Breast epithelium (tissue), 3 donors: Measurements from ENCODE around the gene ALK.

Experiments used
- POLR2A ChIP-seq: fragments of 450-650 bp; IDR thresholded peaks from one replicate; pipeline ENCODE4 v1.6.1; 2016; ENCODE audit warnings: antibody characterized with exemption, mild to moderate bottlenecking, moderate library complexity
- POLR2AphosphoS5 ChIP-seq, 3 donors: sonication (generic); formaldehyde crosslinking; IDR thresholded peaks; one replicate each; pipeline ENCODE4 v1.6.1; 2017; ENCODE audit warnings: antibody characterized with exemption in 3 of 3
- TF ChIP-seq, protein P1 (sequence below), 3 donors: fragments of 450-650 bp; IDR thresholded peaks; one replicate each; pipeline ENCODE4 v1.5.1; 2016 to 2017; ENCODE audit warnings: antibody characterized with exemption in 3 of 3, mild to moderate bottlenecking in 3 of 3, moderate library complexity in 3 of 3

DNA sequence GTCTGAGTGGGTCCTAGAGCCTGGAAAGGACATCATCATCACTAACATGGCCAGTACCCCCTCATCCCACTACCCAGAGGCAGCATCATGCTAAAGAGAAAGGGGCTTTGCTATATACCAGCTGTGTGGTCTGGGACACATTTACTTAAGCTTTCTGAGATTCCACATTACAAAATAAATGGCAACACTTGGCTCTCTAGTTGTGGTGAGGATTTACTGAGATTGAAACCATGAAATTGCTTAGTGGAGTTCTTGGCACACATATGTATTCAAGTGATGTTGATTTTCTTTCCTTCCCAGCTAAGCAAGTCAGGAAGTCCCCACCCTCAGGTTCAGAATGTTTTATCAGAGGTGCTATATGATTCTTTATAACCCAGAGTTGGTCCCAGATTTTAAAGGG, 444.2 kb downstream of the ALK start:
- TF ChIP-seq POLR2AphosphoS5 (IDR thresholded peaks at IDR 0.05) = no peak
- TF ChIP-seq, protein P1, sequence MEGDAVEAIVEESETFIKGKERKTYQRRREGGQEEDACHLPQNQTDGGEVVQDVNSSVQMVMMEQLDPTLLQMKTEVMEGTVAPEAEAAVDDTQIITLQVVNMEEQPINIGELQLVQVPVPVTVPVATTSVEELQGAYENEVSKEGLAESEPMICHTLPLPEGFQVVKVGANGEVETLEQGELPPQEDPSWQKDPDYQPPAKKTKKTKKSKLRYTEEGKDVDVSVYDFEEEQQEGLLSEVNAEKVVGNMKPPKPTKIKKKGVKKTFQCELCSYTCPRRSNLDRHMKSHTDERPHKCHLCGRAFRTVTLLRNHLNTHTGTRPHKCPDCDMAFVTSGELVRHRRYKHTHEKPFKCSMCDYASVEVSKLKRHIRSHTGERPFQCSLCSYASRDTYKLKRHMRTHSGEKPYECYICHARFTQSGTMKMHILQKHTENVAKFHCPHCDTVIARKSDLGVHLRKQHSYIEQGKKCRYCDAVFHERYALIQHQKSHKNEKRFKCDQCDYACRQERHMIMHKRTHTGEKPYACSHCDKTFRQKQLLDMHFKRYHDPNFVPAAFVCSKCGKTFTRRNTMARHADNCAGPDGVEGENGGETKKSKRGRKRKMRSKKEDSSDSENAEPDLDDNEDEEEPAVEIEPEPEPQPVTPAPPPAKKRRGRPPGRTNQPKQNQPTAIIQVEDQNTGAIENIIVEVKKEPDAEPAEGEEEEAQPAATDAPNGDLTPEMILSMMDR (IDR thresholded peaks at IDR 0.05) = no peak
- no peak for TF ChIP-seq POLR2A
